WTC11 (cell line): ENCODE measurements around the gene STRAP.

Experiments
- CREB1 ChIP-seq: sonication (generic); formaldehyde crosslinking; IDR thresholded peaks from 2 replicates; pipeline ENCODE4 v1.8.0; 2023; ENCODE audit warnings: mild to moderate bottlenecking, missing genetic modification reagents
- NFYB ChIP-seq: sonication (generic); formaldehyde crosslinking; conservative IDR thresholded peaks from 2 replicates; pipeline ENCODE4 v1.8.0; 2022; ENCODE audit warnings: low read depth, missing genetic modification reagents
- NR3C1 ChIP-seq: sonication (generic); formaldehyde crosslinking; conservative IDR thresholded peaks from 2 replicates; pipeline ENCODE4 v1.8.1; 2023; ENCODE audit warnings: low read depth, mild to moderate bottlenecking, missing genetic modification reagents
- SP1 ChIP-seq: sonication (generic); formaldehyde crosslinking; conservative IDR thresholded peaks from 2 replicates; pipeline ENCODE4 v1.8.1; 2022; ENCODE audit warnings: missing genetic modification reagents
- TP53 ChIP-seq: sonication (generic); formaldehyde crosslinking; IDR thresholded peaks from 2 replicates; pipeline ENCODE4 v1.8.1; 2023; ENCODE audit warnings: mild to moderate bottlenecking, missing genetic modification reagents
- TF ChIP-seq, protein P1 (sequence below): fragments of 200-600 bp; IDR thresholded peaks from 2 replicates; pipeline ENCODE4 v1.8.0; 2022; ENCODE audit warnings: antibody characterized with exemption
- TF ChIP-seq, protein P2 (sequence below): sonication (generic); formaldehyde crosslinking; IDR thresholded peaks from 2 replicates; pipeline ENCODE4 v1.8.1; 2023; ENCODE audit warnings: mild to moderate bottlenecking, missing genetic modification reagents, moderate library complexity
- TF ChIP-seq, protein P3 (sequence below): sonication (generic); formaldehyde crosslinking; IDR thresholded peaks from 2 replicates; pipeline ENCODE4 v1.8.0; 2022; ENCODE audit warnings: mild to moderate bottlenecking, missing genetic modification reagents
- TF ChIP-seq, protein P4 (sequence below): sonication (generic); formaldehyde crosslinking; conservative IDR thresholded peaks from 2 replicates; pipeline ENCODE4 v1.8.1; 2023; ENCODE audit warnings: mild to moderate bottlenecking, low read depth, missing genetic modification reagents, moderate library complexity

DNA sequence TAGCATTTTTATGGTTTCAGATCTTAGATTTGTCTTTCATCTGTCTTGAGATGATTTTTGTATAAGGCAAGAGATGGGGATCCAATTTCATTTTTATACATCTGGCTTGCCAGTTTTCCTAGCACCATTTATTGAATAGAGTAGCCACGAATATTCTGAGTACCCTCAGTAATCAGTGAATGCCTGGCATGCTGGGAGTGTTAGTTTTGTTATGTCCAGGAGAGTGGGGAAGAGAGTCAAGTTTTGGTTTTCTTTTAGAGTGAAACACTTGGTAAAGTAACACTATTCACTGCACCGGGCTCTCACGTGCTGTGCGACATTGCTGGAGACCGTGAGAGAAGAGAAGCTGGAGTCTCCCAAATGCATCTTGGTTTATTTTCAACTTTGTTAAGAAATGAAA is 60.3 kb downstream of the STRAP start:
- TF ChIP-seq TP53 (CRISPR knock-in tag) (no peak), NR3C1 (CRISPR knock-in tag) (no peak), NFYB (no peak), CREB1 (CRISPR knock-in tag) (no peak), SP1 (CRISPR knock-in tag) (no peak)
- TF ChIP-seq, protein P1, sequence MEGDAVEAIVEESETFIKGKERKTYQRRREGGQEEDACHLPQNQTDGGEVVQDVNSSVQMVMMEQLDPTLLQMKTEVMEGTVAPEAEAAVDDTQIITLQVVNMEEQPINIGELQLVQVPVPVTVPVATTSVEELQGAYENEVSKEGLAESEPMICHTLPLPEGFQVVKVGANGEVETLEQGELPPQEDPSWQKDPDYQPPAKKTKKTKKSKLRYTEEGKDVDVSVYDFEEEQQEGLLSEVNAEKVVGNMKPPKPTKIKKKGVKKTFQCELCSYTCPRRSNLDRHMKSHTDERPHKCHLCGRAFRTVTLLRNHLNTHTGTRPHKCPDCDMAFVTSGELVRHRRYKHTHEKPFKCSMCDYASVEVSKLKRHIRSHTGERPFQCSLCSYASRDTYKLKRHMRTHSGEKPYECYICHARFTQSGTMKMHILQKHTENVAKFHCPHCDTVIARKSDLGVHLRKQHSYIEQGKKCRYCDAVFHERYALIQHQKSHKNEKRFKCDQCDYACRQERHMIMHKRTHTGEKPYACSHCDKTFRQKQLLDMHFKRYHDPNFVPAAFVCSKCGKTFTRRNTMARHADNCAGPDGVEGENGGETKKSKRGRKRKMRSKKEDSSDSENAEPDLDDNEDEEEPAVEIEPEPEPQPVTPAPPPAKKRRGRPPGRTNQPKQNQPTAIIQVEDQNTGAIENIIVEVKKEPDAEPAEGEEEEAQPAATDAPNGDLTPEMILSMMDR, result no peak
- TF ChIP-seq, protein P2, sequence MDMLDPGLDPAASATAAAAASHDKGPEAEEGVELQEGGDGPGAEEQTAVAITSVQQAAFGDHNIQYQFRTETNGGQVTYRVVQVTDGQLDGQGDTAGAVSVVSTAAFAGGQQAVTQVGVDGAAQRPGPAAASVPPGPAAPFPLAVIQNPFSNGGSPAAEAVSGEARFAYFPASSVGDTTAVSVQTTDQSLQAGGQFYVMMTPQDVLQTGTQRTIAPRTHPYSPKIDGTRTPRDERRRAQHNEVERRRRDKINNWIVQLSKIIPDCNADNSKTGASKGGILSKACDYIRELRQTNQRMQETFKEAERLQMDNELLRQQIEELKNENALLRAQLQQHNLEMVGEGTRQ (CRISPR knock-in tag), result no peak
- TF ChIP-seq, protein P3, sequence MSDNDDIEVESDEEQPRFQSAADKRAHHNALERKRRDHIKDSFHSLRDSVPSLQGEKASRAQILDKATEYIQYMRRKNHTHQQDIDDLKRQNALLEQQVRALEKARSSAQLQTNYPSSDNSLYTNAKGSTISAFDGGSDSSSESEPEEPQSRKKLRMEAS (CRISPR knock-in tag), result no peak
- TF ChIP-seq, protein P4, sequence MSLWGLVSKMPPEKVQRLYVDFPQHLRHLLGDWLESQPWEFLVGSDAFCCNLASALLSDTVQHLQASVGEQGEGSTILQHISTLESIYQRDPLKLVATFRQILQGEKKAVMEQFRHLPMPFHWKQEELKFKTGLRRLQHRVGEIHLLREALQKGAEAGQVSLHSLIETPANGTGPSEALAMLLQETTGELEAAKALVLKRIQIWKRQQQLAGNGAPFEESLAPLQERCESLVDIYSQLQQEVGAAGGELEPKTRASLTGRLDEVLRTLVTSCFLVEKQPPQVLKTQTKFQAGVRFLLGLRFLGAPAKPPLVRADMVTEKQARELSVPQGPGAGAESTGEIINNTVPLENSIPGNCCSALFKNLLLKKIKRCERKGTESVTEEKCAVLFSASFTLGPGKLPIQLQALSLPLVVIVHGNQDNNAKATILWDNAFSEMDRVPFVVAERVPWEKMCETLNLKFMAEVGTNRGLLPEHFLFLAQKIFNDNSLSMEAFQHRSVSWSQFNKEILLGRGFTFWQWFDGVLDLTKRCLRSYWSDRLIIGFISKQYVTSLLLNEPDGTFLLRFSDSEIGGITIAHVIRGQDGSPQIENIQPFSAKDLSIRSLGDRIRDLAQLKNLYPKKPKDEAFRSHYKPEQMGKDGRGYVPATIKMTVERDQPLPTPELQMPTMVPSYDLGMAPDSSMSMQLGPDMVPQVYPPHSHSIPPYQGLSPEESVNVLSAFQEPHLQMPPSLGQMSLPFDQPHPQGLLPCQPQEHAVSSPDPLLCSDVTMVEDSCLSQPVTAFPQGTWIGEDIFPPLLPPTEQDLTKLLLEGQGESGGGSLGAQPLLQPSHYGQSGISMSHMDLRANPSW (CRISPR knock-in tag), result no peak
